ENCODE measurements around the gene SLC2A14. TPM values are rescaled to one million over a fixed set of nuclear protein-coding genes. Genes with fewer than 3 reads are reported as not detected.

SLC2A14 gene
- total RNA-seq, 4 donors from 2014 or later, result 0.66 TPM; not detected in 3

GRCh38 chr12:7899755-7900154, 27.0 kb upstream of the SLC2A14 start:
- TF ChIP-seq CTCF (IDR thresholded peaks at IDR 0.05; ENCODE audit: low read depth), result no peak

- TF ChIP-seq CTCF (IDR thresholded peaks at IDR 0.05; ENCODE audit: low read depth), result no peak
Measured at GRCh38 chr12:7892186-7892980, 19.7 kb upstream of the SLC2A14 start.

GRCh38 chr12:7884689-7885088, 12.0 kb upstream of the SLC2A14 start:
- TF ChIP-seq CTCF (IDR thresholded peaks at IDR 0.05; ENCODE audit: low read depth), result no peak

- TF ChIP-seq CTCF (IDR thresholded peaks at IDR 0.05; ENCODE audit: low read depth), result no peak
Measured at GRCh38 chr12:7879246-7879645, 6.5 kb upstream of the SLC2A14 start.

- no peak for TF ChIP-seq CTCF (IDR thresholded peaks at IDR 0.05; ENCODE audit: low read depth)
Measured at GRCh38 chr12:7877420-7877819, 4.7 kb upstream of the SLC2A14 start.

- TF ChIP-seq CTCF (IDR thresholded peaks at IDR 0.05; ENCODE audit: low read depth), result no peak
Measured at GRCh38 chr12:7870335-7870734, 2.4 kb downstream of the SLC2A14 start.

GRCh38 chr12:7869137-7869536, 3.6 kb downstream of the SLC2A14 start:
- TF ChIP-seq CTCF (IDR thresholded peaks at IDR 0.05; ENCODE audit: low read depth), result no peak
